SU-DHL-6 (cell line): ENCODE results near the gene TAS2R13.

Experiments
- H2AFZ ChIP-seq: fragments of 200-600 bp; sonication (generic); 2 replicates; pipeline ENCODE4 v1.6.1; 2014; ENCODE audit warnings: low read depth, mild to moderate bottlenecking, moderate library complexity, mixed read lengths, antibody characterized with exemption, low read length; ENCODE audit not compliant: severe bottlenecking
- H3F3A ChIP-seq: fragments of 200-600 bp; shearing (Covaris generic); 2 replicates; pipeline ENCODE4 v1.6.0; 2016; ENCODE audit warnings: antibody characterized with exemption, mild to moderate bottlenecking; ENCODE audit not compliant: insufficient read depth
- H3K27ac ChIP-seq: fragments of 200-600 bp; sonication (generic); 2 replicates; pipeline ENCODE4 v1.5.1; 2016; ENCODE audit warnings: low read depth, mild to moderate bottlenecking, low read length, moderate library complexity, mixed read lengths
- H3K27me3 ChIP-seq: fragments of 200-600 bp; sonication (generic), shearing (Covaris generic); 2 replicates; pipeline ENCODE4 v1.6.0; 2014; ENCODE audit warnings: mild to moderate bottlenecking, low read length
- H3K36me3 ChIP-seq: fragments of 200-600 bp; sonication (generic); 2 replicates; pipeline ENCODE4 v1.6.1; 2014; ENCODE audit warnings: mild to moderate bottlenecking, low read length, mixed read lengths
- H3K4me2 ChIP-seq: fragments of 300-600, 200-600 bp; shearing (Covaris generic), sonication (generic); 2 replicates; pipeline ENCODE4 v1.6.0; 2014; ENCODE audit warnings: low read length, low read depth, mild to moderate bottlenecking; ENCODE audit not compliant: poor library complexity, severe bottlenecking
- H3K4me3 ChIP-seq: fragments of 200-600 bp; sonication (generic); 2 replicates; pipeline ENCODE4 v1.5.1; 2014; ENCODE audit warnings: antibody characterized with exemption, low read length, mild to moderate bottlenecking, mixed read lengths; ENCODE audit not compliant: insufficient read depth, poor library complexity, severe bottlenecking
- H3K79me2 ChIP-seq: fragments of 200-600 bp; sonication (generic); 2 replicates; pipeline ENCODE4 v1.6.1; 2014; ENCODE audit warnings: mild to moderate bottlenecking, low read length, moderate library complexity; ENCODE audit not compliant: insufficient read depth
- H3K9ac ChIP-seq: fragments of 200-600 bp; sonication (generic); 2 replicates; pipeline ENCODE4 v1.7.0; 2014; ENCODE audit warnings: mild to moderate bottlenecking, low read length
- H3K9me2 ChIP-seq: fragments of 200-600 bp; sonication (generic); replicated peaks from 2 replicates; pipeline ENCODE4 v1.6.1; 2014; ENCODE audit warnings: low read length; ENCODE audit not compliant: insufficient read depth
- H3K9me3 ChIP-seq: fragments of 200-600 bp; sonication (generic); 2 replicates; pipeline ENCODE4 v1.6.1; 2014; ENCODE audit warnings: low read length, mixed read lengths; ENCODE audit not compliant: insufficient read depth
- H4K20me1 ChIP-seq: fragments of 200-600 bp; sonication (generic); 2 replicates; pipeline ENCODE4 v1.6.1; 2014; ENCODE audit warnings: low read depth, mild to moderate bottlenecking, antibody characterized with exemption, low read length, moderate library complexity, mixed read lengths
- CTCF ChIP-seq: fragments of 200-600 bp; sonication (generic); IDR thresholded peaks from one replicate; pipeline ENCODE4 v1.5.1; 2017; ENCODE audit warnings: antibody characterized with exemption, mild to moderate bottlenecking, low read length, moderate library complexity; ENCODE audit not compliant: insufficient read depth, poor library complexity, severe bottlenecking
- EZH2phosphoT487 ChIP-seq: fragments of 200-600 bp; sonication (generic), shearing (Covaris generic); conservative IDR thresholded peaks from 2 replicates; pipeline ENCODE4 v1.6.1; 2018; ENCODE audit warnings: mild to moderate bottlenecking, antibody characterized with exemption, low read length, moderate library complexity, mixed read lengths

The TAS2R13 gene

GRCh38 chr12:10900972-10901371, 8.4 kb downstream of the TAS2R13 start:
- no peak overlapping the region for H3K9ac ChIP-seq
- no peaks in the 10 kb centered on the region for H3F3A ChIP-seq
- H2AFZ ChIP-seq = no peak overlapping the region
- H3K9me3 ChIP-seq = no peaks in the 10 kb centered on the region
- no peak overlapping the region for H3K4me2 ChIP-seq
- H3K27ac ChIP-seq = no peak overlapping the region
- no peak overlapping the region for H3K4me3 ChIP-seq
- H3K27me3 ChIP-seq = no peaks in the 10 kb centered on the region
- no peaks in the 10 kb centered on the region for H4K20me1 ChIP-seq
- no peaks in the 10 kb centered on the region for H3K36me3 ChIP-seq
- no peak for TF ChIP-seq CTCF
- no peak for TF ChIP-seq EZH2phosphoT487
- H3K79me2 ChIP-seq = no peaks in the 10 kb centered on the region
- H3K9me2 ChIP-seq = no peaks in the 10 kb centered on the region

DNA sequence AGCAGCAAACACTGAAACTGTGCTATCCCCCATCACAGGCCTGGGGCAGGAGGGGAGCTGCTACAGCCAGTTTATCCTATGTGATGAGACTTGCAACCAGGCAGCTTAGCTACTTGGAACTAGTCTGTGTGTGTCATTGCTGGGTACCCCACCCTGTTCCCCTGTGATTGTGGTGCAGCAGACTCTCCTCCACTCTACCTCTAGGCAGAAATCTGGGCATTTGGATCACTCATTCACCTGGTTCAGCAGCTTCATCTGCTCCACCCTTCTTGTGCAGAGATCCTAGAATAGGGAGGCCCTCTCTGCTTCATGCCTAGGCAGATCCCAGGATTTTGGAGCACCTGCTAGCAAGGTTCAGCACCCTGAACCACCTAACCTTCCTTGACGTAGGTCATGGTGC, 8.8 kb downstream of the TAS2R13 start:
- no peak overlapping the region for H3K27ac ChIP-seq
- no peak overlapping the region for H3K9ac ChIP-seq
- no peaks in the 10 kb centered on the region for H3K9me3 ChIP-seq
- no peaks in the 10 kb centered on the region for H4K20me1 ChIP-seq
- H3F3A ChIP-seq = no peaks in the 10 kb centered on the region
- no peaks in the 10 kb centered on the region for H3K79me2 ChIP-seq
- H3K4me2 ChIP-seq = no peak overlapping the region
- no peak overlapping the region for H3K4me3 ChIP-seq
- H3K9me2 ChIP-seq = no peaks in the 10 kb centered on the region
- H3K27me3 ChIP-seq = no peaks in the 10 kb centered on the region
- TF ChIP-seq CTCF (no peak), EZH2phosphoT487 (no peak)
- H3K36me3 ChIP-seq = no peaks in the 10 kb centered on the region
- no peak overlapping the region for H2AFZ ChIP-seq

GRCh38 chr12:10896854-10897253, 12.5 kb downstream of the TAS2R13 start:
- Histone ChIP-seq H3K9me3 (no peaks in the 10 kb centered on the region), H3K79me2 (no peaks in the 10 kb centered on the region), H4K20me1 (no peaks in the 10 kb centered on the region), H3F3A (no peaks in the 10 kb centered on the region), H3K36me3 (no peaks in the 10 kb centered on the region), H3K4me2 (no peak overlapping the region), H3K9ac (no peak overlapping the region), H3K27ac (no peak overlapping the region), H3K27me3 (no peaks in the 10 kb centered on the region), H3K4me3 (no peak overlapping the region), H2AFZ (no peak overlapping the region), H3K9me2 (no peaks in the 10 kb centered on the region)
- TF ChIP-seq CTCF = no peak
- no peak for TF ChIP-seq EZH2phosphoT487
